Nephron progenitor cell (in vitro differentiated cells): ENCODE measurements around the gene ATP13A3.

Source experiments
- DNase-seq: peaks from one replicate; pipeline ENCODE4 v3.0.0; 2021
- H3K27ac Mint-ChIP-seq: 2 replicates; pipeline ENCODE4 v1.8.0; 2021; ENCODE audit warnings: mild to moderate bottlenecking, moderate library complexity, mixed read lengths
- H3K27me3 Mint-ChIP-seq: 2 replicates; pipeline ENCODE4 v1.8.0; 2021; ENCODE audit warnings: mild to moderate bottlenecking, low read depth, mixed read lengths; ENCODE audit not compliant: poor library complexity
- H3K36me3 Mint-ChIP-seq: 2 replicates; pipeline ENCODE4 v1.8.0; 2021; ENCODE audit warnings: low read depth, mixed read lengths
- H3K4me1 Mint-ChIP-seq: 2 replicates; pipeline ENCODE4 v1.8.0; 2021; ENCODE audit warnings: mixed read lengths
- H3K4me3 Mint-ChIP-seq: 2 replicates; pipeline ENCODE4 v1.8.0; 2021; ENCODE audit warnings: mild to moderate bottlenecking, moderate library complexity, mixed read lengths
- H3K9me3 Mint-ChIP-seq: 2 replicates; pipeline ENCODE4 v1.8.0; 2021; ENCODE audit warnings: mild to moderate bottlenecking, moderate library complexity, mixed read lengths
- CTCF ChIP-seq: fragments of 200-600 bp; sonication (generic); IDR thresholded peaks from 2 replicates; pipeline ENCODE4 v1.5.0; 2021; ENCODE audit warnings: antibody characterized with exemption

The ATP13A3 gene

GRCh38 chr3:194396859-194397756 lies 89.7 kb downstream of the ATP13A3 start:
- Mint-ChIP-seq H3K4me1 (peaks cover 34% of the 10 kb centered on the region), H3K27ac (no peak overlapping the region), H3K36me3 (no peaks in the 10 kb centered on the region), H3K27me3 (peaks cover 6% of the 10 kb centered on the region), H3K9me3 (no peaks in the 10 kb centered on the region), H3K4me3 (no peak overlapping the region)
- no peak for TF ChIP-seq CTCF
- no peak for DNase-seq

GRCh38 chr3:194396539-194396858 lies 90.3 kb downstream of the ATP13A3 start:
- H3K4me3 Mint-ChIP-seq, result peak overlapping the region; percentile 26
- H3K27me3 Mint-ChIP-seq, result peaks cover 6% of the 10 kb centered on the region
- no peak for TF ChIP-seq CTCF
- DNase-seq, result no peak
- no peak overlapping the region for H3K27ac Mint-ChIP-seq
- no peaks in the 10 kb centered on the region for H3K36me3 Mint-ChIP-seq
- no peaks in the 10 kb centered on the region for H3K9me3 Mint-ChIP-seq
- H3K4me1 Mint-ChIP-seq, result peaks cover 32% of the 10 kb centered on the region

DNA sequence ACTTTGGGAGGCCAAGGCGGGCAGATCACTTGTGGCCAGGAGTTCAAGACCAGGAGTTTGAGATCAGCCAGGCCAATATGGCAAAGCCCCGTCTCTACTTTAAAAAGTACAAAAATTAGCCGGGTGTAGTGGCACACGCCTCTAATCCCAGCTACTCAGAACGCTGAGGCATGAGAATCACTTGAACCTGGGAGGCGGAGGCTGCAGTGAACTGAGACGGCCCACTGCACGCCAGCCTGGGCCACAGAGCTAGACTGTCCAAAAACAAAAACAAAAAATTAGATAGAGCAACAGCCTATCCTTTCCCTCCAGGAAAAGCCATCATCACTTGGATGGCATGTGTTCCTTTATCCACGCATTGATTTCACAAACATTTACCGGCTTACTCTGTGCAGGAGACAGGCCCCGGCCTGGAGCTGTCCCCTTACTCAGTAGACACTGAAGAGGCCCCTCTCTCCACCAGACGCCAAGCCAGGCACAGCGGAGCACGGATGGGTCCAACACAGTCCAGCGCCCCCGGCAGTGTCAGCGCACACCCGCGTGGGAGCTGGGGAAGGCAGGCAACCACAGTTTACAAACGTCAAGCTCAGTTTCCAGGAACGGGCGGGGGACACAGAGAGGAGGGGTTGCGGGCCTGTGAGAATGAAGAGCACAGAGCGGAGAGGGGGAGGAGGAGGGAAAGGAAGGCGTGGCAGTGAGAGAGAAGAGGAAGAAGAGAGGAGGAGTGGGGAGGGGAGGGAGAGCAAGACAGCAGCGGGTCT lies 90.8 kb downstream of the ATP13A3 start:
- H3K4me1 Mint-ChIP-seq, result peaks cover 32% of the 10 kb centered on the region
- H3K27me3 Mint-ChIP-seq, result peaks cover 6% of the 10 kb centered on the region
- peak overlapping the region; percentile 12 for H3K27ac Mint-ChIP-seq
- peaks cover 5% of the 10 kb centered on the region for H3K9me3 Mint-ChIP-seq
- peak; percentile 64 for DNase-seq
- H3K4me3 Mint-ChIP-seq, result peak overlapping the region; percentile 26
- peaks cover 3% of the 10 kb centered on the region for H3K36me3 Mint-ChIP-seq
- TF ChIP-seq CTCF, result no peak

DNA sequence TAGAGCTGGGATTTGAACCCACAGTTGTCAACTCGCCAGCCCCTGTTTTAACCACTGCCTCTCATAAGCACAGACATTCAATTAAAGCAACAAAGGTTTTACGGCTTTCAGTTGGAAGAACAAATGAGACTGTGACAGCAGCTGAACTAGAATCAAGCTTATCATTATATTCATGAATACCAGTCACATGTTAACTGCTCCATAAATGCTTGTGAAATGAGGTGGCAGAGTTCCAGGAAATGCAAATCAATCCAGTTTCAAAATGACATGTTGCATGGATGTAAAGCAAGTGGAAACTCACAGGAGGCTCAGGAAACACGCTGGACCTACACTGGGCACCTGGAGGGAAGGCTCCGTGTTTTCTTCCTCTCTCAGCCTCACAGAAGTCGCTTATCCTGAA lies 91.6 kb downstream of the ATP13A3 start:
- Mint-ChIP-seq H3K4me3 (no peak overlapping the region), H3K9me3 (peaks cover 13% of the 10 kb centered on the region), H3K27me3 (peaks cover 6% of the 10 kb centered on the region), H3K27ac (no peak overlapping the region), H3K4me1 (peaks cover 31% of the 10 kb centered on the region), H3K36me3 (peaks cover 11% of the 10 kb centered on the region)
- no peak for DNase-seq
- TF ChIP-seq CTCF, result no peak

- H3K9me3 Mint-ChIP-seq, result peaks cover 24% of the 10 kb centered on the region
- peaks cover 10% of the 10 kb centered on the region for H3K27me3 Mint-ChIP-seq
- no peak overlapping the region for H3K4me3 Mint-ChIP-seq
- peaks cover 20% of the 10 kb centered on the region for H3K4me1 Mint-ChIP-seq
- no peak for DNase-seq
- H3K36me3 Mint-ChIP-seq, result peaks cover 19% of the 10 kb centered on the region
- H3K27ac Mint-ChIP-seq, result no peak overlapping the region
- TF ChIP-seq CTCF, result no peak
Observed at GRCh38 chr3:194392576-194392975, 94.2 kb downstream of the ATP13A3 start.
